Tibial artery (tissue), 4 donors: ENCODE data around the gene PEMT.

Experiments
- DNase-seq, 2 donors: peaks; one replicate each; pipeline ENCODE4 v3.0.0-alpha.2; 2019
- H3K27ac ChIP-seq, 2 donors: fragments of 200-600 bp; sonication (generic) in 1 of 2; 1 replicate in 1 of 2; 2 replicates in 1 of 2; pipeline ENCODE4 v1.5.1; 2018 to 2019; ENCODE audit warnings: mild to moderate bottlenecking in 1 of 2
- H3K27me3 ChIP-seq, 2 donors: fragments of 200-600 bp; sonication (generic) in 1 of 2; one replicate each; pipeline versions ENCODE4 v1.5.1 to v1.6.0; 2016 to 2019
- H3K36me3 ChIP-seq, 3 donors: fragments of 200-600 bp; sonication (generic) in 2 of 3; one replicate each; pipeline ENCODE4 v1.5.1; 2016 to 2019; ENCODE audit warnings: mild to moderate bottlenecking in 2 of 3
- H3K4me1 ChIP-seq, 4 donors: fragments of 200-600 bp; sonication (generic) in 2 of 4; 1 replicate in 3 of 4; 2 replicates in 1 of 4; pipeline ENCODE4 v1.5.1; 2016 to 2019
- H3K4me3 ChIP-seq, 2 donors: fragments of 200-600 bp; sonication (generic) in 1 of 2; 1 replicate in 1 of 2; 2 replicates in 1 of 2; pipeline ENCODE4 v1.5.1; 2018 to 2019; ENCODE audit warnings: mild to moderate bottlenecking in 2 of 2
- H3K9me3 ChIP-seq, 3 donors: fragments of 200-600 bp; sonication (generic) in 1 of 3; one replicate each; pipeline ENCODE4 v1.5.1; 2016 to 2019
- intact Hi-C: fragments of 100-400 bp; cut with DNase I; formaldehyde crosslinking; loops from one replicate; pipeline ENCODE4 v1.15.0; 2023; ENCODE audit warnings: low total_unique reads
- TF ChIP-seq, protein P1 (sequence below), 2 experiments: fragments of 200-600 bp in 1 of 2; fragments of 450-650 bp in 1 of 2; IDR thresholded peaks; one replicate each; pipeline ENCODE4 v1.5.1; 2017 to 2019; ENCODE audit warnings: antibody characterized with exemption in 2 of 2, mild to moderate bottlenecking in 1 of 2, moderate library complexity in 1 of 2

PEMT gene

DNA sequence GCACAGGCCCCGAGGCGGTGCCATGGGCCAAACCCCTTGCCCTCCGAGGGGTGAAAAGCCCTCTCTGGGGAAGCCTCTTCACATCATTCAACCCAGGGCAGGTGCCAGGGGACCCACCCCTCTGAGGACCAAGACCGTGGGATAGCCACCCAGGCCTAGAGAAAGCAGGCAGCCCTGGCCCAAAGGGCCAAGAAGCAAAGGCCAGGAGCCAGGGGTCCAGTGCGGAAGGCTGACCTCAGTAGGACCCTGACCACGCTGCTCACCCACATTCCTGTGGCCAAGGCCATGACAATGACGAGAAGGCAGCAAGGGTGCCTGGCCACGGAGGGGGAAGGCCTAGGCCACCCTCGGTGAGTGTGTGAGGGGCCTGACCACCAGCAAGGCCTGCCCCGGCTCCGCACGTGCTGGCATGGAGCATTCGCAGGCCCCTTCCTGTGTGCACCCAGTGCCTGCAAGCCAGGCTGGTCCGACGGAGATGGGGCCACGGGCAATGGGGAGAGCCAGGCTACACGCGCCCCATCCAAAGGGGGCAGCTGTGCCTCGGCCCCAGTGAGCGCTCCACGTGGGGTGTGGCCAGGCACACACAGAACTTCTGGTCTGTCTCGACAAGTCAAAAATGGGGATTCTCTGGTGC is 70.8 kb downstream of the PEMT start:
- intact Hi-C loops: no loop called here
- Histone ChIP-seq H3K4me3 (no peak overlapping the region), H3K9me3 (no peaks in the 10 kb centered on the region), H3K27ac (no peak overlapping the region), H3K36me3 (peaks cover 0 to 20% (median 0%) of the 10 kb centered on the region in 3 donors), H3K27me3 (no peaks in the 10 kb centered on the region), H3K4me1 (no peaks in the 10 kb centered on the region)
- DNase-seq: no peak
- TF ChIP-seq, protein P1, sequence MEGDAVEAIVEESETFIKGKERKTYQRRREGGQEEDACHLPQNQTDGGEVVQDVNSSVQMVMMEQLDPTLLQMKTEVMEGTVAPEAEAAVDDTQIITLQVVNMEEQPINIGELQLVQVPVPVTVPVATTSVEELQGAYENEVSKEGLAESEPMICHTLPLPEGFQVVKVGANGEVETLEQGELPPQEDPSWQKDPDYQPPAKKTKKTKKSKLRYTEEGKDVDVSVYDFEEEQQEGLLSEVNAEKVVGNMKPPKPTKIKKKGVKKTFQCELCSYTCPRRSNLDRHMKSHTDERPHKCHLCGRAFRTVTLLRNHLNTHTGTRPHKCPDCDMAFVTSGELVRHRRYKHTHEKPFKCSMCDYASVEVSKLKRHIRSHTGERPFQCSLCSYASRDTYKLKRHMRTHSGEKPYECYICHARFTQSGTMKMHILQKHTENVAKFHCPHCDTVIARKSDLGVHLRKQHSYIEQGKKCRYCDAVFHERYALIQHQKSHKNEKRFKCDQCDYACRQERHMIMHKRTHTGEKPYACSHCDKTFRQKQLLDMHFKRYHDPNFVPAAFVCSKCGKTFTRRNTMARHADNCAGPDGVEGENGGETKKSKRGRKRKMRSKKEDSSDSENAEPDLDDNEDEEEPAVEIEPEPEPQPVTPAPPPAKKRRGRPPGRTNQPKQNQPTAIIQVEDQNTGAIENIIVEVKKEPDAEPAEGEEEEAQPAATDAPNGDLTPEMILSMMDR (IDR thresholded peaks at IDR 0.05): no peak

DNA sequence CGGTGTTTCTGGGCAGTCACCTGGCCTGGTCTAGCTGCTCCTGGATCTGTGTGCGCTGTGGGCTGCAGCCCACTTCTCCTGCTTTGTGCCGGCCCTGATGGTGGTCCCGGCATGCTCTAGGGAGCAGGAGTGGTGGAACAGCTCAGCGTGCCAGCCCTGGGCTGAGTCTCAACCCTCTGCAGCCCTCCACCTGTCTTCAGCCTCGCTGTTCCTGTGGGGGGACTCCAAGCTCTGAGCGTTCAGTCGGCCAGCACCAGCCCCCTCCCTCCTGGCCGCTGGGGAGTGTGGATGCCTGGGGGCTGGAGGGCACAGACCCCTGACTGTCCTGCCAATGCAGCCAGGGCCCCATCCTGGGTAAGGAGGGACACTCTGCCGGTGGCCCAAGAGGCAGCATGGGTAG is 71.6 kb downstream of the PEMT start:
- no peak overlapping the region for H3K27ac ChIP-seq
- no peak overlapping the region for H3K4me3 ChIP-seq
- TF ChIP-seq, protein P1 (IDR thresholded peaks at IDR 0.05): no peak
- intact Hi-C loops: no loop called here
- H3K27me3 ChIP-seq: no peaks in the 10 kb centered on the region
- no peaks in the 10 kb centered on the region for H3K4me1 ChIP-seq
- H3K36me3 ChIP-seq: peaks cover 0 to 20% (median 0%) of the 10 kb centered on the region in 3 donors
- no peaks in the 10 kb centered on the region for H3K9me3 ChIP-seq
- DNase-seq: no peak

DNA sequence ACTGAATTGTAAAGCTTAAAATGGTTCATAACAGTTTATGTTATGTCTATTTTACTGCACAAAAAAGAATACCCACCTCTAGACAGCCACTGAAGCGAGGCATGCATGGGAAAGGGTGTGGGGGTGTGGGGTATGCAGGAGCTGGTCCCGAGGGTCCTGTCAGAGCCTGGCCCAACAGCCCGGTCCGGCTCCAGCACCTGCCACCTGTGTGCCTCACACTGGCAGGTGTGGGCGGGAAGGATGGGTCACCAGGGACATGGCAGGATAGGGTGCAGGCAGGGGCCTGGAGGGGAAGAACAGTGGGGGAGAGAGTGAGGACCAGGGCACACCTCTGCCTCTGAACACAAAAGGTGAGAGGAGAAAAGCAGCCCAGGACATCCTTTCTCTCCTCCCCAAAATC is 72.6 kb downstream of the PEMT start:
- Histone ChIP-seq H3K27me3 (no peaks in the 10 kb centered on the region), H3K9me3 (no peaks in the 10 kb centered on the region), H3K4me1 (no peaks in the 10 kb centered on the region), H3K4me3 (no peak overlapping the region), H3K27ac (no peak overlapping the region), H3K36me3 (peaks cover 0 to 20% (median 0%) of the 10 kb centered on the region in 3 donors)
- DNase-seq: no peak
- TF ChIP-seq, protein P1 (IDR thresholded peaks at IDR 0.05): no peak
- intact Hi-C loops: no loop called here

DNA sequence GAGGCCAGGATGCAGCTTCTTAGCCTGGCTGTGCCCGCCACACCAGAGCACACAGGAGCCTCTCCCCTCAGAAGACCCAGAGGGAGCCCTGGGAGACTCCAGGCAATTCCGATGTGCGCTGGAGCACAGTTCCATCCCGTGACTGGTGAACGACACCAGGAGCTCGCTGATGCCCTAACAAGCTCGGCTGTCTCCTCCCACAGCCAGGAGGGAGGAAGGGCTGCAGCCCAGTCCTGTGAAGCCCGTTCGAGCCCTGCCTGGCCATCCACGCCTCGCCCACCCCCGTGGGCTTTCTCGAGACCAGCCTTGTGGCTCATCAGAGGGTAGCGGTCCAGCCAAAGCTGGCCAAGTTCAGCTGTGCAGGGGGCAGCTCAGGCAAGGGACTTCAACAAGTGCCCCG is 73.5 kb downstream of the PEMT start:
- DNase-seq: no peak
- intact Hi-C loops: no loop called here
- Histone ChIP-seq H3K27me3 (no peaks in the 10 kb centered on the region), H3K4me3 (no peak overlapping the region), H3K27ac (no peak overlapping the region), H3K9me3 (no peaks in the 10 kb centered on the region), H3K4me1 (no peaks in the 10 kb centered on the region), H3K36me3 (peaks cover 0 to 20% (median 0%) of the 10 kb centered on the region in 3 donors)
- TF ChIP-seq, protein P1 (IDR thresholded peaks at IDR 0.05): no peak

DNA sequence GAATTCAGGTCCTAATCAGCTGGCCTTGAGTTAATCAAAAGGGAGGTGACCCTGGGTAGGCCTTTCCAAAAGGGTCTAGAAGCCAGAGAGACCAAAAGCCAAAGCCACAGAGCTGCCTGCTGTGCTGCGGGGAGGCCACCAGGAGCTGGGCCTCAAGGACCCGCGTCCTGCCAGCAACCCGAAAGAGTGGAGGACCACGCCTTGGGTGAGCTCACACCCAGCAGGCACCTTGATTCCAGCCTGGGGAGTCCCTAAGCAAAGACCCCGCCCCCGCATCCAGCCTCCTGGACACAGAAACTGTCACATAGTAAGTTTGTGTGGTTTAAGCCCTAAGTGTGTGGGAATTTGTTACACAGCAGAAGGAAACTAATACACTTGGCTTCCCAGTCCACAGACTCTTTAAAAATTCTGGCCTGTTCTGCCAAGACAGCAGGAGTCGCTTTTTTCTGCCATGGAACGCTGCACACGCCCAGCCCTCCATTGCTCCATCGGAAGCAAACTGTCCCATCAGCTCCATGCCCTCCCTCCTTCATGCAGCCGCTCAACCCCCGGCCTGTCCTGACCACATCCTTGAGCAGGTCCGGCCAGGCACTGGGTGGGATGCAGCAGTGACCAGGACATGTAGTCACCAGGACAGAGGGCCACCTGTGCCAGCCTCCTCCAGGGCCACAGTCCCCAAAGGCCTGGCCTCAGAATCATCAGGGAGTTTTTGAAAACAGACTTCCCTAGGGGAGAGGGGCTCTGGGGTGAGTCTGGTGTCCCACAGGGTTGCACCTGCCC is 74.4 kb downstream of the PEMT start:
- H3K27ac ChIP-seq: no peak overlapping the region
- H3K4me3 ChIP-seq: no peak overlapping the region
- no peaks in the 10 kb centered on the region for H3K27me3 ChIP-seq
- TF ChIP-seq, protein P1 (IDR thresholded peaks at IDR 0.05): no peak
- no peaks in the 10 kb centered on the region for H3K9me3 ChIP-seq
- DNase-seq: no peak
- H3K36me3 ChIP-seq: peaks cover 0 to 20% (median 0%) of the 10 kb centered on the region in 3 donors
- peaks cover 0 to 4% (median 0%) of the 10 kb centered on the region in 4 donors for H3K4me1 ChIP-seq
- intact Hi-C loops: no loop called here
